NB4 (cell line): Measurements from ENCODE around the gene OPRL1.

Experiments used
- TF ChIP-seq, protein P1 (sequence below): IDR thresholded peaks from one replicate; pipeline ENCODE4 v1.5.1; 2012; ENCODE audit warnings: low read depth, low read length
- TF ChIP-seq, protein P2 (sequence below): IDR thresholded peaks from 2 replicates; pipeline ENCODE4 v1.6.1; 2011; ENCODE audit warnings: low read depth, low read length

DNA sequence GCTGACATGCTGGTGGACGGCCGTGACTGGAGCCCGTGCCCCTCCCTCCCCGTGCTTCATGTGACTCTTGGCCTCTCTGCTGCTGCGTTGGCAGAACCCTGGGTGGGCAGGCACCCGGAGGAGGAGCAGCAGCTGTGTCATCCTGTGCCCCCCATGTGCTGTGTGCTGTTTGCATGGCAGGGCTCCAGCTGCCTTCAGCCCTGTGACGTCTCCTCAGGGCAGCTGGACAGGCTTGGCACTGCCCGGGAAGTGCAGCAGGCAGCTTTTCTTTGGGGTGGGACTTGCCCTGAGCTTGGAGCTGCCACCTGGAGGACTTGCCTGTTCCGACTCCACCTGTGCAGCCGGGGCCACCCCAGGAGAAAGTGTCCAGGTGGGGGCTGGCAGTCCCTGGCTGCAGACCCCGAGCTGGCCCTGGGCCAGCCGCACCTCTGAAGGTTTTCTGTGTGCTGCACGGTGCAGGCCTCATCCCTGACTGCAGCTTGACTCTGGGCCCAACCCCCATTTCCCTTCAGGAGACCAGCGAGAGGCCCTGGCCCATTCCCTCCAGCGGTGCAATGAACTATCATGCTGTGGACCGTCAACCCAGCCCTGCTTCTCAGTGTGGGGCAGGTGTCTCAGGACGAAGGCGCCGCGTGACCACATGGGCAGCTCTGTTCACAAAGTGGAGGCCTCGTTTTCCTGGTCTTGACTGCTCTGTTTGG, 19.4 kb downstream of the OPRL1 start:
- TF ChIP-seq, protein P1, sequence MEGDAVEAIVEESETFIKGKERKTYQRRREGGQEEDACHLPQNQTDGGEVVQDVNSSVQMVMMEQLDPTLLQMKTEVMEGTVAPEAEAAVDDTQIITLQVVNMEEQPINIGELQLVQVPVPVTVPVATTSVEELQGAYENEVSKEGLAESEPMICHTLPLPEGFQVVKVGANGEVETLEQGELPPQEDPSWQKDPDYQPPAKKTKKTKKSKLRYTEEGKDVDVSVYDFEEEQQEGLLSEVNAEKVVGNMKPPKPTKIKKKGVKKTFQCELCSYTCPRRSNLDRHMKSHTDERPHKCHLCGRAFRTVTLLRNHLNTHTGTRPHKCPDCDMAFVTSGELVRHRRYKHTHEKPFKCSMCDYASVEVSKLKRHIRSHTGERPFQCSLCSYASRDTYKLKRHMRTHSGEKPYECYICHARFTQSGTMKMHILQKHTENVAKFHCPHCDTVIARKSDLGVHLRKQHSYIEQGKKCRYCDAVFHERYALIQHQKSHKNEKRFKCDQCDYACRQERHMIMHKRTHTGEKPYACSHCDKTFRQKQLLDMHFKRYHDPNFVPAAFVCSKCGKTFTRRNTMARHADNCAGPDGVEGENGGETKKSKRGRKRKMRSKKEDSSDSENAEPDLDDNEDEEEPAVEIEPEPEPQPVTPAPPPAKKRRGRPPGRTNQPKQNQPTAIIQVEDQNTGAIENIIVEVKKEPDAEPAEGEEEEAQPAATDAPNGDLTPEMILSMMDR: no peak
- TF ChIP-seq, protein P2, sequence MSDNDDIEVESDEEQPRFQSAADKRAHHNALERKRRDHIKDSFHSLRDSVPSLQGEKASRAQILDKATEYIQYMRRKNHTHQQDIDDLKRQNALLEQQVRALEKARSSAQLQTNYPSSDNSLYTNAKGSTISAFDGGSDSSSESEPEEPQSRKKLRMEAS: no peak
